GM19372 (cell line): ENCODE measurements around the gene TIAM2.
"Not testable (repeated sequence)": the region's sequence is repeated elsewhere in the genome, so short reads cannot be mapped to it uniquely, and the experiment has no call there.

Experiments
- ATAC-seq: cut with Tn5 transposase; IDR thresholded peaks from one replicate; pipeline ENCODE4 v1.9.1; 2021; ENCODE audit warnings: mild to moderate bottlenecking, low read depth, moderate library complexity; ENCODE audit not compliant: unreplicated experiment

Gene TIAM2

GRCh38 chr6:155187106-155187505 lies 192.0 kb downstream of the TIAM2 start:
- ATAC-seq: no peak

DNA sequence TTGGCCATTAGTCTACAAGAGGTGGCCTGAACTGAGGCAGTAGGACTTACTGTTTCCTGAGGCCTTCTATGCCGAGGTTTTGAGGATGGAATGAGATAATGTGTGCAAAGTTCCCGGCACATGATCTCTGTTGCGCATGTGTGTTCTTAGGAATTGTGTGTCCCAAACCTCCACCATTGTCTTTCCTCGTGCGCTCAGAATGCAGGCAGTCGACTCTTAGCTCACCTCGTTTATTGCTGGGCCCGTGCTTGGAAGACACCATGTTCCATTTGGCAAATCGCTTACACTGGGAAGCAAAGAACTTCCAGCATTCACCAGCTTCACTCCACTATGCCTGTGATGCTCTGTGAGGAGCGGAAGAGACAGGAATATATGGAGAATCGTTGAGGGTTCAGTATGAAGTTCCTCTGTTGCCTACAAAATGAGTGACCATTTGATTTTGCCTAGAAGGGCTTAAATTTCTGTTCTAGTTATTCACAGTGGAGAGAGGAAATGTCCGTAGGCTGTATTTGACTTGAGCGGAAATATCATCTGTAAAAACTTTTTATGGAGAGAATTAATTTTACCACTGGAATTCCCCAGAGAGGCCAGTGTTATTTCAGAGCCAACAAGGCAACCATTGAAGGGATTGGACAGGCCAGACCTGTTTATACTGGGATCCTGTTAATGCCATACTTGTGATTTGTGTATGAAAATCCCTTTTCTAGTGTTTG lies 193.0 kb downstream of the TIAM2 start:
- no peak for ATAC-seq

DNA sequence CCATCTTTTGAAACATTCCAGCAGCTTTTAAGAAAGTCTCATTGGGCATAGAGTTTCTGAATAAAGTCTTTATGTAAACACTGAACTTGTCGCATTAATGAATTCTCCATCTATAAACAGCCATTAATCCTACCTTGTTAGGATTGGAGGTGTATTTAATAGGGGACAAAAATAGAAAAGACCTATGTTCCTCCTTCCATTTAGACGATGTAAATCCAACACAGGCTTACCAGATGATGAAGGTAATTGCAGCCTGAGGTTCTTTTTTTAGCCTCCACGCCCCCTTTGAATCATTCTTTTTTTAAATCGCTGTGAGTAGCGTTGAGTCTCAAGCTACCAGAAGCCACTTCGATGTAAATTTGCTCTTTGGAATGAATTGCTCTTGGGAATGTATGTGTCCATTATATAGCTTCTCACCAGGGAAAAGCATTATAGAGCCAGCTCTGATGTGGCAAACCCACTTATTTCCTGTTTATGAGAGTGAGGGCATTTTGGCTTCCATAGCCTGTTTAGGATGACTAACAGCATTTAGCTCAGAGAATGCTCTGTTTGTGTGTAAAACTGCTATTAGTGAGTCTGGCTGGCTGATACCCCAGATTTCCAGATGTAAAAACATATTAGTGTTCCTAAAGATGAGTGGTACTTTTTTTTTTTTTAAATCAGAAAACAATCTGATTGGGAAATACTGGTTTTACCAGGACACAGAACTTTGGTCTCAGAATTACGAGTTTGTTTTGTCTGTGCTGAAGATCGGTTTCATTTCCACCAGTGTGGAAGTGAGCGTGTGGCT lies 193.8 kb downstream of the TIAM2 start:
- ATAC-seq: no peak

GRCh38 chr6:155190677-155191076 lies 195.6 kb downstream of the TIAM2 start:
- no peak for ATAC-seq

- ATAC-seq: no peak
Observed at GRCh38 chr6:155193526-155193925, 198.4 kb downstream of the TIAM2 start.

DNA sequence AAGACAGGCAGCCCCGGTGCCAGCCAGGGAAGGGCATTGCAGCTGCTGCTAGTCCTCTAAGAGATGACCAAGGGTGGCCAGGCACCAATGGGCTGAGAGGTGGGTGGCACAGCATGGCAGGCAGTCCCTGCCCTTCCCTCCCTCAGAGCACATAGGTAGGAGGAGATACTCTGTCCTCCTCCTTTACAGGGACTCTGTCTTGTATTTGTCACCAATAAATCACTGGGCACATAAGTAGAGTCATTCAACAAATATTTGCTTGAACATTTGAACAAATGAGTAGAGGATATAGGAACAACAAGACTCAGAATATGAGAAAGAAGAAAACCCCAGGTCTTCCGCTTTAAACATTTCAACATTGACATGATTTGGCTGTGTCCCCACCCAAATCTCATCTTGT lies 199.3 kb downstream of the TIAM2 start:
- no peak for ATAC-seq

DNA sequence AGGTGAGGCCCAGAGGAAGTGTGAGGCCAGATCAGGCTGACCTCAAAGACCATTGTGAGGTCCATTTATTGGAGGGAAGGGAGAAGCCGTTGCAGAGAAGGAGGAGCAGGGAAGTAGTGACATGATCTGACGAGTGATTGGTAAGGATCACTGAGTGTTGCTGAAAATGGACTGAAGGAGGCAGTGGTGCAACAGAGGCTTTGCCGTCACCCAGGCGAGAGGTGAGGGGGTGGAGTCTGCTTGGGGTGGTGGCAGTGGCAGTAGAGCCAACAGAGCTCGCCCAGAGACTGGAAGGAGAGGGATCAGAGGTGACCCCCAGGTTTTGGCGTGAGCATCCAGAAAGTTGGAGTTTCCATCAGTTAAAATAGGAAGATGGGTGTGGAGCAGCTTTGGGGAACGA lies 200.8 kb downstream of the TIAM2 start:
- no peak for ATAC-seq

- ATAC-seq: no peak
Observed at GRCh38 chr6:155196911-155197310, 201.8 kb downstream of the TIAM2 start.

DNA sequence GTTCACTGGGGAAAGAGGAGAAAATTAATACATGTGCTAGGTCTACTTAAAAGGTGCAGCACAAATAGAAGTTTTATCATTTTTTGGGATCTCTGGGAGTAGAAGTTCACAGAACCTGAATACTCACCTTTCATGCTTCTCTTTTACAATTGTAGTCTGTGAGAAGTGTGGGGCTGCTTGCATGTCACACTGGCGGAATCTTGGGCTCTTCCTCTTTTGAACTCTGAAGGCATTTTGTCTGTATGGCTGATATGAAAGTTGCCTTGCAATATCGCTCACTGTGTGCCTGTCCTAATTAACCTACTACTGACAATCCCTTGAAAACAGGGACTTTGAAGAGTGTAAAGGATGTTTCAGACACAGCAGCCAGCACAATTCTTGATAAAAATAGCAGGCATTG lies 202.8 kb downstream of the TIAM2 start:
- ATAC-seq: no peak

- peak; percentile 77 for ATAC-seq
Observed at GRCh38 chr6:155200012-155200411, 204.9 kb downstream of the TIAM2 start.

- ATAC-seq: no peak
Observed at GRCh38 chr6:155201461-155202226, 206.5 kb downstream of the TIAM2 start.

GRCh38 chr6:155207223-155207622 lies 212.1 kb downstream of the TIAM2 start:
- no peak for ATAC-seq

- ATAC-seq: no peak
Observed at GRCh38 chr6:155212106-155212505, 217.0 kb downstream of the TIAM2 start.

DNA sequence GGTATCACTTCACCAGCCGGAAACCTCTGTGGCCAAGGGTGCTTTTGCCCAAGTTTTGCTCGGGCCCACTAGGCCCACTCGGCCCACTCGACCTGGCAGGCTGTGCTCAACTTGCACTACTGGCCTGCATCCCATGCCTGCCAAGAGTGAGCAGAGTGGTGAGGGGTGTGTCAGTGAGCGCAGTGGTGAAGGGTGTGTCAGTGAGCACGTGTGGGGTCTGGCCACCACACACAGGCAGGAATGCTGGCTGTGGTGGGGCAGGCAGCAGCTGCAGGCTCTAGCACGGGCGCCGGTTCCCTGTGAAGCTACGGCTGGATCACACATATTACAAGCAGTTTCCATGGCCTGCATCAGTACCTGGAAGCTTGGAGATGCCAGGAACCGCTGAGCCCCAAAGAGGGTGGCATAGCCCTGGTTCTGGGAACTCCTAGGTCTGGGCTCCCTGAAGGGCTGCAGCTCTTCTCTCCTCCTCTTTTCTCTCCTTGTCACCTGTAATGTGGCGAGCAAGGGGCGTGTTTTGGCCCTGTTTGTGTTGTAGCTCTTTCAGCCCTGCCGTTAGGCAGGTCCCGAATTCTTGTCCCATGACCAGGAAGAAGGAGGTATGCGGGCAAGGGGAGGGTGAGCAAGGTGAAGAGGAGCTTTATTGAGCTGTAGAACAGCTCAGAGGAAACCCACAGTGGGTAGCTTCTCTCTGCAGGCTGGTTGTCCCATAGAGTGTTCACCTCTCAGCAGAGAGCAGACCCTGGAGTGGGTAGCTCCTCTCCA lies 217.7 kb downstream of the TIAM2 start:
- no peak for ATAC-seq

GRCh38 chr6:155213611-155214372 lies 218.7 kb downstream of the TIAM2 start:
- no peak for ATAC-seq

GRCh38 chr6:155215906-155216305 lies 220.8 kb downstream of the TIAM2 start:
- no peak for ATAC-seq

- ATAC-seq: no peak
Observed at GRCh38 chr6:155216312-155217046, 221.4 kb downstream of the TIAM2 start.

- not testable (repeated sequence) for ATAC-seq
Observed at GRCh38 chr6:155218711-155219110, 223.6 kb downstream of the TIAM2 start.

DNA sequence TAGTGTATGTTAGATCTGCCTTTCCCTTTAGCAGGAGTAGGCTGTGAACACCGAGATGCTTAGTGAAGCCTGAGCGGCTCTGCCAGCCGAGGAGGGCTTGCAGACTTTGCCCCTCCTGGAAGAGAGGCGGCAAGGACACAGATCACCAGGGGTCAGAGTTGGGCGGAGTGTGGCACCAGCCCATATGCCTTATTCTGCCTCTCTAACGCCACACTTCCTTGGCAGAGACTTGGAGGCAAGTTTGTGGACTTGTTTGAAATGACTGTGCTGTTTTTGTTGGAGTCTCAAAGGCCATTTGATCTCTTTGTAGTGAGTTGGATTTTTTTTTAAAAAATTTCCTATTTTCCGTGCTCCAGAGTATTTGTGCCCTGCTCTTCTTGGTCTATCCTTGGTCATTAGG lies 224.2 kb downstream of the TIAM2 start:
- ATAC-seq: no peak
